ENCODE data around the gene DEPP1. TPM values are rescaled to one million over a fixed set of nuclear protein-coding genes. Genes with fewer than 3 reads are reported as not detected.

DEPP1 gene
- total and polyA plus RNA-seq, 10 of the 15 experiments (the other 5 are each of a cell fraction or from before 2014, with no cell fraction given) = 1.7 to 12.1 (median 7.3) TPM

- ATAC-seq (no peak), FAIRE-seq (no peak), DNase-seq (ENCODE audit: low read depth, low spot score) (no peak)
- ChIA-PET SMC1A (ENCODE audit: uncharacterized antibody, unreplicated experiment) (interaction anchor here (0.8 to 5.2 kb wide), 11 partner anchors 12 to 71 kb away, joined by 3 to 92 read pairs (median 21); partner anchors contain the start of genes DEPP1, TMEM72 and ZNF22), CTCF (interaction anchor here (1.0 to 8.0 kb wide), 17 partner anchors 10 to 1092 kb away, joined by 3 to 181 read pairs (median 8); partner anchors contain the start of genes DEPP1, RASSF4, TMEM72 and ZNF22), RAD21 (ENCODE audit: unreplicated experiment) (interaction anchor here (0.6 to 5.3 kb wide), 15 partner anchors 16 to 303 kb away, joined by 3 to 62 read pairs (median 13); partner anchors contain the start of genes DEPP1 and ZNF22), POLR2A (interaction anchor here (1.3 to 1.6 kb wide), 6 partner anchors 14 to 48 kb away, joined by 3 to 12 read pairs (median 6); partner anchors contain the start of gene DEPP1)
- H3K27ac ChIP-seq (ENCODE audit: control insufficient read depth, insufficient read depth) = no peak overlapping the region
- in situ Hi-C loops (cut with MboI) = loop anchor here (5.0 kb wide), 1 partner anchor 45 kb away; the partner anchor contains the start of gene DEPP1
- intact Hi-C loops (cut with micrococcal nuclease; ENCODE audit: unreplicated experiment) = loop anchor here (1.0 to 5.0 kb wide), 4 partner anchors 43 to 300 kb away; partner anchors contain the start of gene ZNF22
- BruUV-seq (replicated peaks) = no TSS peak
- no peaks in the 10 kb centered on the region for H3K79me2 ChIP-seq (ENCODE audit: control insufficient read depth, insufficient read depth, low read length)
- no peak overlapping the region for H3K9ac ChIP-seq (ENCODE audit: control insufficient read depth, insufficient read depth, low read length)
- WGBS (ENCODE audit: insufficient coverage, insufficient replicate concordance, low lambda C conversion rate, missing lambda C conversion rate) = 44% methylated on average over 10 of the region's 10 CpGs
- H2AFZ ChIP-seq (ENCODE audit: control insufficient read depth, low read depth, low read length) = no peak overlapping the region
- no peaks in the 10 kb centered on the region for H3K36me3 ChIP-seq (ENCODE audit: control insufficient read depth in 2 of 2, insufficient read depth in 2 of 2, low read length in 1 of 2)
- H3K4me2 ChIP-seq (ENCODE audit: control insufficient read depth, insufficient read depth) = no peak overlapping the region
- no peak overlapping the region for H3K4me3 ChIP-seq
- peaks cover 8% of the 10 kb centered on the region for H3K4me1 ChIP-seq (ENCODE audit: control insufficient read depth, insufficient read depth, low read length)
- no peaks in the 10 kb centered on the region for H4K20me1 ChIP-seq (ENCODE audit: control insufficient read depth, insufficient read depth)
- H3K9me3 ChIP-seq (replicated peaks; ENCODE audit: control insufficient read depth, insufficient read depth, low read length) = no peaks in the 10 kb centered on the region
- no peaks in the 10 kb centered on the region for H3K27me3 ChIP-seq (replicated peaks in 1 of 2; ENCODE audit: control insufficient read depth in 2 of 2, insufficient read depth in 2 of 2, low read length in 1 of 2)
- TF ChIP-seq MEF2B (IDR thresholded peaks at IDR 0.05; ENCODE audit: partially characterized antibody, poor library complexity, severe bottlenecking) (no peak), ETV6 (conservative IDR thresholded peaks at IDR 0.05 in 1 of 2, IDR thresholded peaks at IDR 0.05 in 1 of 2; ENCODE audit: borderline replicate concordance in 1 of 2, low read depth in 1 of 2) (no peak), CEBPB (IDR thresholded peaks at IDR 0.05; ENCODE audit: borderline replicate concordance in 1 of 2, low read depth in 2 of 2, low read length in 2 of 2) (no peak), STAT1 (conservative IDR thresholded peaks at IDR 0.05) (no peak), RBBP5 (conservative IDR thresholded peaks at IDR 0.05) (no peak), PBX3 (IDR thresholded peaks at IDR 0.05; ENCODE audit: insufficient replicate concordance, low read depth, low read length) (no peak), ZBED1 (IDR thresholded peaks at IDR 0.05; ENCODE audit: borderline replicate concordance) (no peak), GABPA (IDR thresholded peaks at IDR 0.05; ENCODE audit: low read depth) (no peak), IRF4 (IDR thresholded peaks at IDR 0.05; ENCODE audit: low read depth, low read length) (no peak), NKRF (conservative IDR thresholded peaks at IDR 0.05) (no peak), JUNB (IDR thresholded peaks at IDR 0.05) (no peak), NFYB (IDR thresholded peaks at IDR 0.05; ENCODE audit: insufficient read depth, low read depth, low read length) (no peak)
- TF ChIP-seq, protein P1, sequence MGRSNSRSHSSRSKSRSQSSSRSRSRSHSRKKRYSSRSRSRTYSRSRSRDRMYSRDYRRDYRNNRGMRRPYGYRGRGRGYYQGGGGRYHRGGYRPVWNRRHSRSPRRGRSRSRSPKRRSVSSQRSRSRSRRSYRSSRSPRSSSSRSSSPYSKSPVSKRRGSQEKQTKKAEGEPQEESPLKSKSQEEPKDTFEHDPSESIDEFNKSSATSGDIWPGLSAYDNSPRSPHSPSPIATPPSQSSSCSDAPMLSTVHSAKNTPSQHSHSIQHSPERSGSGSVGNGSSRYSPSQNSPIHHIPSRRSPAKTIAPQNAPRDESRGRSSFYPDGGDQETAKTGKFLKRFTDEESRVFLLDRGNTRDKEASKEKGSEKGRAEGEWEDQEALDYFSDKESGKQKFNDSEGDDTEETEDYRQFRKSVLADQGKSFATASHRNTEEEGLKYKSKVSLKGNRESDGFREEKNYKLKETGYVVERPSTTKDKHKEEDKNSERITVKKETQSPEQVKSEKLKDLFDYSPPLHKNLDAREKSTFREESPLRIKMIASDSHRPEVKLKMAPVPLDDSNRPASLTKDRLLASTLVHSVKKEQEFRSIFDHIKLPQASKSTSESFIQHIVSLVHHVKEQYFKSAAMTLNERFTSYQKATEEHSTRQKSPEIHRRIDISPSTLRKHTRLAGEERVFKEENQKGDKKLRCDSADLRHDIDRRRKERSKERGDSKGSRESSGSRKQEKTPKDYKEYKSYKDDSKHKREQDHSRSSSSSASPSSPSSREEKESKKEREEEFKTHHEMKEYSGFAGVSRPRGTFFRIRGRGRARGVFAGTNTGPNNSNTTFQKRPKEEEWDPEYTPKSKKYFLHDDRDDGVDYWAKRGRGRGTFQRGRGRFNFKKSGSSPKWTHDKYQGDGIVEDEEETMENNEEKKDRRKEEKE (IDR thresholded peaks at IDR 0.05) = no peak
- TF ChIP-seq, protein P2, sequence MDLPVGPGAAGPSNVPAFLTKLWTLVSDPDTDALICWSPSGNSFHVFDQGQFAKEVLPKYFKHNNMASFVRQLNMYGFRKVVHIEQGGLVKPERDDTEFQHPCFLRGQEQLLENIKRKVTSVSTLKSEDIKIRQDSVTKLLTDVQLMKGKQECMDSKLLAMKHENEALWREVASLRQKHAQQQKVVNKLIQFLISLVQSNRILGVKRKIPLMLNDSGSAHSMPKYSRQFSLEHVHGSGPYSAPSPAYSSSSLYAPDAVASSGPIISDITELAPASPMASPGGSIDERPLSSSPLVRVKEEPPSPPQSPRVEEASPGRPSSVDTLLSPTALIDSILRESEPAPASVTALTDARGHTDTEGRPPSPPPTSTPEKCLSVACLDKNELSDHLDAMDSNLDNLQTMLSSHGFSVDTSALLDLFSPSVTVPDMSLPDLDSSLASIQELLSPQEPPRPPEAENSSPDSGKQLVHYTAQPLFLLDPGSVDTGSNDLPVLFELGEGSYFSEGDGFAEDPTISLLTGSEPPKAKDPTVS (IDR thresholded peaks at IDR 0.05; ENCODE audit: low read depth, low read length) = no peak
Measured at GRCh38 chr10:44931621-44932516, 46.7 kb downstream of the DEPP1 start.
